Thyroid gland (tissue), 4 donors: ENCODE results near the gene CTCF.

Source experiments
- POLR2A ChIP-seq, 2 donors: fragments of 450-650 bp; IDR thresholded peaks; one replicate each; pipeline ENCODE4 v1.6.1; 2017; ENCODE audit warnings: antibody characterized with exemption in 2 of 2, mild to moderate bottlenecking in 2 of 2, moderate library complexity in 1 of 2
- TF ChIP-seq, protein P1 (sequence below), 6 experiments: fragments of 200-600 bp in 3 of 6; fragments of 450-650 bp in 3 of 6; sonication (generic) in 3 of 6; IDR thresholded peaks; one replicate each; pipeline ENCODE4 v1.5.1; 2016 to 2019; ENCODE audit warnings: antibody characterized with exemption in 6 of 6, mild to moderate bottlenecking in 2 of 6, inconsistent platforms in 1 of 6, moderate library complexity in 1 of 6

DNA sequence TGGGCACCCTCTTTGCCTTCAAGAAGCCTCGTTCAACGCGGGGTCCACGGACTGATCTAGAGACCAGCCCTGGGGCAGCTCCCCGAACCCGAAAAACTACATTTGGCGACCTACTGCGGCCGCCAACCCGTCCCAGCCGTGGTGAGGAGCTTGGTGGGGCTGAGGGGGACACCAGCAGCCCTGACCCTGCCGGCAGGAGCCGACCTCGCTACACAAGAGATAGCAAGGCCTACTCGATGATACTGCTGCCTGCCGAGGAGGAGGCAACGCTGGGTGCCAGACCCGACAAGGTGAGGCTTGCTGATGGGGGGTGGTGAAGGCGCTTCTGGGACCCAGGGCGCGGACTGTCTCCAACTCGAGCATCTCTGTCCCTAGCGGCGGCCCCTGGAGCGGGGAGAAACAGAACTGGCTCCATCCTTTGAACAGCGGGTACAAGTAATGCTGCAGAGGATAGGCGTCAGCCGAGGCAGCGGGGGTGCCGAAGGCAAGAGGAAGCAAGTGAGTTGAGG, 92.1 kb downstream of the CTCF start:
- TF ChIP-seq, protein P1, sequence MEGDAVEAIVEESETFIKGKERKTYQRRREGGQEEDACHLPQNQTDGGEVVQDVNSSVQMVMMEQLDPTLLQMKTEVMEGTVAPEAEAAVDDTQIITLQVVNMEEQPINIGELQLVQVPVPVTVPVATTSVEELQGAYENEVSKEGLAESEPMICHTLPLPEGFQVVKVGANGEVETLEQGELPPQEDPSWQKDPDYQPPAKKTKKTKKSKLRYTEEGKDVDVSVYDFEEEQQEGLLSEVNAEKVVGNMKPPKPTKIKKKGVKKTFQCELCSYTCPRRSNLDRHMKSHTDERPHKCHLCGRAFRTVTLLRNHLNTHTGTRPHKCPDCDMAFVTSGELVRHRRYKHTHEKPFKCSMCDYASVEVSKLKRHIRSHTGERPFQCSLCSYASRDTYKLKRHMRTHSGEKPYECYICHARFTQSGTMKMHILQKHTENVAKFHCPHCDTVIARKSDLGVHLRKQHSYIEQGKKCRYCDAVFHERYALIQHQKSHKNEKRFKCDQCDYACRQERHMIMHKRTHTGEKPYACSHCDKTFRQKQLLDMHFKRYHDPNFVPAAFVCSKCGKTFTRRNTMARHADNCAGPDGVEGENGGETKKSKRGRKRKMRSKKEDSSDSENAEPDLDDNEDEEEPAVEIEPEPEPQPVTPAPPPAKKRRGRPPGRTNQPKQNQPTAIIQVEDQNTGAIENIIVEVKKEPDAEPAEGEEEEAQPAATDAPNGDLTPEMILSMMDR (IDR thresholded peaks at IDR 0.05), result no peak
- TF ChIP-seq POLR2A (IDR thresholded peaks at IDR 0.05), result no peak
